A549 (cell line): ENCODE results near the gene SLC19A1. TPM values are rescaled to one million over a fixed set of nuclear protein-coding genes. Genes with fewer than 3 reads are reported as not detected.

Experiments
- ATAC-seq, 2 experiments: fragments of 200-7000 bp in 1 of 2; fragments of >200 bp in 1 of 2; cut with Nextera tagmentation in 1 of 2; cut with Tn5 transposase in 1 of 2; 3 replicates each; pipeline versions ENCODE4 v1.8.0 to v1.9.1; 2018 to 2020; ENCODE audit warnings: mild to moderate bottlenecking in 1 of 2, moderate library complexity in 1 of 2
- CTCF ChIA-PET: fragments of 300-600 bp; sonication (Branson Sonifier 250); formaldehyde crosslinking; extraction: SDS; loops from one replicate; lab custom pipeline; 2021; ENCODE audit warnings: antibody characterized with exemption, inconsistent platforms; lab: Yijun Ruan, JAX
- POLR2A ChIA-PET: fragments of 350-600 bp; formaldehyde crosslinking; extraction: SDS; loops from one replicate; lab custom pipeline; 2021; ENCODE audit warnings: antibody characterized with exemption, inconsistent platforms; lab: Yijun Ruan, JAX
- DNase-seq, 2 experiments: peaks; one replicate each; pipeline versions ENCODE4 v3.0.0 to v3.0.0-alpha.2; 2011 to 2016; ENCODE audit warnings: low read depth in 1 of 2, low spot score in 1 of 2
- FAIRE-seq: peaks from 2 replicates; lab custom pipeline; 2011; peaks lifted over from hg19 to GRCh38; lab: Jason Lieb, UNC
- H3K27ac ChIP-seq, 2 experiments: fragments of >200 bp; sonication (Bioruptor Twin); formaldehyde crosslinking; 3 replicates each; pipeline ENCODE4 v1.5.1; 2016 to 2017
- H3K4me1 ChIP-seq: fragments of >200 bp; sonication (Bioruptor Twin); formaldehyde crosslinking; 3 replicates; pipeline ENCODE4 v1.6.1; 2016
- H3K4me2 ChIP-seq: fragments of >200 bp; sonication (Bioruptor Twin); formaldehyde crosslinking; 3 replicates; pipeline ENCODE4 v1.6.1; 2016
- H3K4me3 ChIP-seq: fragments of >200 bp; sonication (Bioruptor Twin); formaldehyde crosslinking; 3 replicates; pipeline ENCODE4 v1.5.1; 2016
- H3K9me3 ChIP-seq: fragments of >200 bp; sonication (Bioruptor Twin); formaldehyde crosslinking; 3 replicates; pipeline ENCODE4 v1.6.1; 2016
- CBX8 ChIP-seq: fragments of 200-600 bp; sonication (generic); IDR thresholded peaks from 2 replicates; pipeline ENCODE4 v1.6.1; 2016
- FOXS1 ChIP-seq: fragments of 250-450 bp; sonication (Bioruptor Pico); IDR thresholded peaks from 2 replicates; pipeline ENCODE4 v1.5.0; 2020; ENCODE audit warnings: mild to moderate bottlenecking, moderate library complexity
- HEYL ChIP-seq: fragments of 250-450 bp; sonication (Bioruptor Pico); IDR thresholded peaks from 2 replicates; pipeline ENCODE4 v1.8.0; 2021; ENCODE audit warnings: mild to moderate bottlenecking, moderate library complexity
- HOXB13 ChIP-seq: fragments of 250-450 bp; sonication (Bioruptor Pico); IDR thresholded peaks from 2 replicates; pipeline ENCODE4 v1.5.0; 2020; ENCODE audit warnings: low read depth, mild to moderate bottlenecking, moderate library complexity
- JUNB ChIP-seq: fragments of >200 bp; sonication (Bioruptor Twin); formaldehyde crosslinking; IDR thresholded peaks from 2 replicates; pipeline ENCODE4 v1.6.1; 2016
- RCOR1 ChIP-seq: fragments of 150-350 bp; IDR thresholded peaks from 2 replicates; pipeline ENCODE4 v1.6.1; 2014; ENCODE audit warnings: antibody characterized with exemption, low read length, low read depth
- ZFP36 ChIP-seq: fragments of 450-650 bp; IDR thresholded peaks from 2 replicates; pipeline ENCODE4 v1.6.1; 2014; ENCODE audit warnings: borderline replicate concordance; ENCODE audit not compliant: partially characterized antibody
- ZSCAN20 ChIP-seq: fragments of 250-450 bp; sonication (Bioruptor Pico); IDR thresholded peaks from 2 replicates; pipeline ENCODE4 v1.8.0; 2022; ENCODE audit warnings: mild to moderate bottlenecking, moderate library complexity
- WGBS: methylation state at CpG from one replicate; pipeline ENCODE4 v1.1.6; 2017; ENCODE audit errors: missing lambda C conversion rate; 5-methylcytosine and 5-hydroxymethylcytosine counted together
- polyA plus RNA-seq, 4 experiments: library from polyadenylated mRNA; depleted of rRNA in 3 of 4; stranded (reverse); fragments of >200 nt; fragmentation: RNase III in 1 of 4; extraction: RNeasy Plus Mini Kit Qiagen cat#74134 plus additional on column Dnase treatment in 1 of 4; gene quantifications; 2 replicates in 3 of 4; 3 replicates in 1 of 4; pipeline ENCODE4 v1.2.3, GENCODE V29; 2011 to 2017
- TF ChIP-seq, protein P1 (sequence below): fragments of >200 bp; sonication (Bioruptor Twin); formaldehyde crosslinking; IDR thresholded peaks from 3 replicates; pipeline ENCODE4 v1.5.1; 2016
- TF ChIP-seq, protein P2 (sequence below): fragments of 200-600 bp; sonication (generic); IDR thresholded peaks from 2 replicates; pipeline ENCODE4 v1.6.1; 2016; ENCODE audit warnings: antibody characterized with exemption, mild to moderate bottlenecking, moderate library complexity
- TF ChIP-seq, protein P3 (sequence below): IDR thresholded peaks from 2 replicates; pipeline ENCODE4 v1.6.1; 2012; ENCODE audit warnings: low read depth, borderline replicate concordance
- TF ChIP-seq, protein P4 (sequence below): IDR thresholded peaks from 2 replicates; pipeline ENCODE4 v1.6.1; 2012

The SLC19A1 gene
- polyA plus RNA-seq, 2 of the 4 experiments (the other 2 are of a cell fraction): 9.8 to 14.0 TPM

DNA sequence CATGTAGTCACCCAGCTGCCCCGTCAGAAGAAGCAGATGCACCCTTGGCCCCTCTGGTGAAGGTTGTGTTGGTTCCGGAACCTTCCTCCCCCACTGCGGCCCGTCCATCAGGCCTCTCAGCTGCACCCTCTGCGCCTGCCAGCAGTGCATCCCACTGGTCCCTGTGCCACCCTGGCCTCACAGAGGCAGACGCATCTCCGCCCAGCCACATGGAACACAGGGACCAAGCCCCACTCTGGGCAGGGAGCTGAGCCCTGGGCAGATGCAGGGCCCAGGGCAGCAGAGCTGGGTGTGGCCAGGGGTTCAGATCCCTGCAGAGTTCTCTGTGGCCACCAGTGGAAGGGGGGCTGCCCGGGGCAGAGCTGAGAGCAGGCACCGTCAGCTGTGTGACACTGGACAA, 50.6 kb downstream of the SLC19A1 start:
- ATAC-seq: no peak
- Histone ChIP-seq H3K4me2 (no peak overlapping the region), H3K9me3 (no peaks in the 10 kb centered on the region), H3K4me3 (no peak overlapping the region), H3K4me1 (no peaks in the 10 kb centered on the region; the same call in 2 of the 3 replicates), H3K27ac (no peak overlapping the region)
- POLR2A ChIA-PET: no interaction called here
- TF ChIP-seq CBX8 (no peak), HEYL (CRISPR knock-in tag) (no peak), ZSCAN20 (no peak), HOXB13 (CRISPR knock-in tag) (no peak), FOXS1 (CRISPR knock-in tag) (no peak), ZFP36 (no peak), RCOR1 (no peak)
- TF ChIP-seq, protein P1, sequence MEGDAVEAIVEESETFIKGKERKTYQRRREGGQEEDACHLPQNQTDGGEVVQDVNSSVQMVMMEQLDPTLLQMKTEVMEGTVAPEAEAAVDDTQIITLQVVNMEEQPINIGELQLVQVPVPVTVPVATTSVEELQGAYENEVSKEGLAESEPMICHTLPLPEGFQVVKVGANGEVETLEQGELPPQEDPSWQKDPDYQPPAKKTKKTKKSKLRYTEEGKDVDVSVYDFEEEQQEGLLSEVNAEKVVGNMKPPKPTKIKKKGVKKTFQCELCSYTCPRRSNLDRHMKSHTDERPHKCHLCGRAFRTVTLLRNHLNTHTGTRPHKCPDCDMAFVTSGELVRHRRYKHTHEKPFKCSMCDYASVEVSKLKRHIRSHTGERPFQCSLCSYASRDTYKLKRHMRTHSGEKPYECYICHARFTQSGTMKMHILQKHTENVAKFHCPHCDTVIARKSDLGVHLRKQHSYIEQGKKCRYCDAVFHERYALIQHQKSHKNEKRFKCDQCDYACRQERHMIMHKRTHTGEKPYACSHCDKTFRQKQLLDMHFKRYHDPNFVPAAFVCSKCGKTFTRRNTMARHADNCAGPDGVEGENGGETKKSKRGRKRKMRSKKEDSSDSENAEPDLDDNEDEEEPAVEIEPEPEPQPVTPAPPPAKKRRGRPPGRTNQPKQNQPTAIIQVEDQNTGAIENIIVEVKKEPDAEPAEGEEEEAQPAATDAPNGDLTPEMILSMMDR: no peak
- TF ChIP-seq, protein P2, sequence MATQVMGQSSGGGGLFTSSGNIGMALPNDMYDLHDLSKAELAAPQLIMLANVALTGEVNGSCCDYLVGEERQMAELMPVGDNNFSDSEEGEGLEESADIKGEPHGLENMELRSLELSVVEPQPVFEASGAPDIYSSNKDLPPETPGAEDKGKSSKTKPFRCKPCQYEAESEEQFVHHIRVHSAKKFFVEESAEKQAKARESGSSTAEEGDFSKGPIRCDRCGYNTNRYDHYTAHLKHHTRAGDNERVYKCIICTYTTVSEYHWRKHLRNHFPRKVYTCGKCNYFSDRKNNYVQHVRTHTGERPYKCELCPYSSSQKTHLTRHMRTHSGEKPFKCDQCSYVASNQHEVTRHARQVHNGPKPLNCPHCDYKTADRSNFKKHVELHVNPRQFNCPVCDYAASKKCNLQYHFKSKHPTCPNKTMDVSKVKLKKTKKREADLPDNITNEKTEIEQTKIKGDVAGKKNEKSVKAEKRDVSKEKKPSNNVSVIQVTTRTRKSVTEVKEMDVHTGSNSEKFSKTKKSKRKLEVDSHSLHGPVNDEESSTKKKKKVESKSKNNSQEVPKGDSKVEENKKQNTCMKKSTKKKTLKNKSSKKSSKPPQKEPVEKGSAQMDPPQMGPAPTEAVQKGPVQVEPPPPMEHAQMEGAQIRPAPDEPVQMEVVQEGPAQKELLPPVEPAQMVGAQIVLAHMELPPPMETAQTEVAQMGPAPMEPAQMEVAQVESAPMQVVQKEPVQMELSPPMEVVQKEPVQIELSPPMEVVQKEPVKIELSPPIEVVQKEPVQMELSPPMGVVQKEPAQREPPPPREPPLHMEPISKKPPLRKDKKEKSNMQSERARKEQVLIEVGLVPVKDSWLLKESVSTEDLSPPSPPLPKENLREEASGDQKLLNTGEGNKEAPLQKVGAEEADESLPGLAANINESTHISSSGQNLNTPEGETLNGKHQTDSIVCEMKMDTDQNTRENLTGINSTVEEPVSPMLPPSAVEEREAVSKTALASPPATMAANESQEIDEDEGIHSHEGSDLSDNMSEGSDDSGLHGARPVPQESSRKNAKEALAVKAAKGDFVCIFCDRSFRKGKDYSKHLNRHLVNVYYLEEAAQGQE: no peak
- TF ChIP-seq, protein P3, sequence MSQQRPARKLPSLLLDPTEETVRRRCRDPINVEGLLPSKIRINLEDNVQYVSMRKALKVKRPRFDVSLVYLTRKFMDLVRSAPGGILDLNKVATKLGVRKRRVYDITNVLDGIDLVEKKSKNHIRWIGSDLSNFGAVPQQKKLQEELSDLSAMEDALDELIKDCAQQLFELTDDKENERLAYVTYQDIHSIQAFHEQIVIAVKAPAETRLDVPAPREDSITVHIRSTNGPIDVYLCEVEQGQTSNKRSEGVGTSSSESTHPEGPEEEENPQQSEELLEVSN: no peak
- 94% methylated on average over 6 of the region's 9 CpGs for WGBS
- CTCF ChIA-PET: no interaction called here
- FAIRE-seq: no peak
- DNase-seq: no peak

DNA sequence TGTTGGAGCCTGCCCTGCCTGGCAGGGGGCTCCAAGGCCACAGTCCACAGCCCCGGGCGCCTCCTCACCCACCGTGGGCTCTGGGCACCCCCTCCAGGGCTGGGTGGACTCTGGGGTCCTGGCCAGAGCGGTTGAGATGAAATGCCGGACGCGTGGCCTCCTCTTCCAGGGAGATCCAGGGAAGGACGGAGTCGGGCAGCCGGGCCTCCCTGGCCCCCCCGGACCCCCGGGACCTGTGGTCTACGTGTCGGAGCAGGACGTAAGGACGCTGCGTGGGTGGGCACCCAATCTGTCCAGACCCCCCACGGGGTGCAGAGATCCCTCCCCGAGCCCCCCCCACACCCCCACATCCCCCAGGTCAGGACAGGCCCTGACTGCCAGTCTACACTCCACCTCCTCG, 51.2 kb downstream of the SLC19A1 start:
- H3K27ac ChIP-seq: no peak overlapping the region
- POLR2A ChIA-PET: no interaction called here

More for the DNA sequence above, 51.2 kb downstream of the SLC19A1 start:
- ATAC-seq (no peak), DNase-seq (no peak)
- H3K9me3 ChIP-seq: no peaks in the 10 kb centered on the region
- H3K4me1 ChIP-seq: no peaks in the 10 kb centered on the region; the same call in 2 of the 3 replicates
- TF ChIP-seq, protein P4, sequence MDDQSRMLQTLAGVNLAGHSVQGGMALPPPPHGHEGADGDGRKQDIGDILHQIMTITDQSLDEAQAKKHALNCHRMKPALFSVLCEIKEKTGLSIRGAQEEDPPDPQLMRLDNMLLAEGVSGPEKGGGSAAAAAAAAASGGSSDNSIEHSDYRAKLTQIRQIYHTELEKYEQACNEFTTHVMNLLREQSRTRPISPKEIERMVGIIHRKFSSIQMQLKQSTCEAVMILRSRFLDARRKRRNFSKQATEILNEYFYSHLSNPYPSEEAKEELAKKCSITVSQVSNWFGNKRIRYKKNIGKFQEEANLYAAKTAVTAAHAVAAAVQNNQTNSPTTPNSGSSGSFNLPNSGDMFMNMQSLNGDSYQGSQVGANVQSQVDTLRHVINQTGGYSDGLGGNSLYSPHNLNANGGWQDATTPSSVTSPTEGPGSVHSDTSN: no peak
- TF ChIP-seq JUNB: no peak
- TF ChIP-seq, protein P1: no peak
- TF ChIP-seq, all 56 proteins: peak for 0
- no peak overlapping the region for H3K4me2 ChIP-seq
- CTCF ChIA-PET: no interaction called here
- WGBS: no CpG with 5 or more reads among the region's 20 CpGs
- H3K4me3 ChIP-seq: no peak overlapping the region
- no peak for FAIRE-seq
